Thyroid gland (tissue), 4 donors: ENCODE measurements around the gene BRD4.

ENCODE experiments used
- CTCF ChIP-seq, 6 experiments: fragments of 200-600 bp in 3 of 6; fragments of 450-650 bp in 3 of 6; sonication (generic) in 3 of 6; IDR thresholded peaks; one replicate each; pipeline ENCODE4 v1.5.1; 2016 to 2019; ENCODE audit warnings: antibody characterized with exemption in 6 of 6, mild to moderate bottlenecking in 2 of 6, inconsistent platforms in 1 of 6, moderate library complexity in 1 of 6
- POLR2A ChIP-seq, 2 donors: fragments of 450-650 bp; IDR thresholded peaks; one replicate each; pipeline ENCODE4 v1.6.1; 2017; ENCODE audit warnings: antibody characterized with exemption in 2 of 2, mild to moderate bottlenecking in 2 of 2, moderate library complexity in 1 of 2

- no peak for TF ChIP-seq CTCF (IDR thresholded peaks at IDR 0.05)
- TF ChIP-seq POLR2A (IDR thresholded peaks at IDR 0.05) = no peak
Measured at GRCh38 chr19:15320116-15320515, 12.2 kb downstream of the BRD4 start.
